Measurements from ENCODE around the gene PCBP3. TPM values are rescaled to one million over a fixed set of nuclear protein-coding genes. Genes with fewer than 3 reads are reported as not detected.
A peak's percentile ranks its signal among the peaks of the same experiment; 100 is the strongest.
"Not testable (repeated sequence)": the region's sequence is repeated elsewhere in the genome, so short reads cannot be mapped to it uniquely, and the experiment has no call there.

Gene PCBP3
- total RNA-seq, 1 donor from 2014 or later, result 7.1 TPM

DNA sequence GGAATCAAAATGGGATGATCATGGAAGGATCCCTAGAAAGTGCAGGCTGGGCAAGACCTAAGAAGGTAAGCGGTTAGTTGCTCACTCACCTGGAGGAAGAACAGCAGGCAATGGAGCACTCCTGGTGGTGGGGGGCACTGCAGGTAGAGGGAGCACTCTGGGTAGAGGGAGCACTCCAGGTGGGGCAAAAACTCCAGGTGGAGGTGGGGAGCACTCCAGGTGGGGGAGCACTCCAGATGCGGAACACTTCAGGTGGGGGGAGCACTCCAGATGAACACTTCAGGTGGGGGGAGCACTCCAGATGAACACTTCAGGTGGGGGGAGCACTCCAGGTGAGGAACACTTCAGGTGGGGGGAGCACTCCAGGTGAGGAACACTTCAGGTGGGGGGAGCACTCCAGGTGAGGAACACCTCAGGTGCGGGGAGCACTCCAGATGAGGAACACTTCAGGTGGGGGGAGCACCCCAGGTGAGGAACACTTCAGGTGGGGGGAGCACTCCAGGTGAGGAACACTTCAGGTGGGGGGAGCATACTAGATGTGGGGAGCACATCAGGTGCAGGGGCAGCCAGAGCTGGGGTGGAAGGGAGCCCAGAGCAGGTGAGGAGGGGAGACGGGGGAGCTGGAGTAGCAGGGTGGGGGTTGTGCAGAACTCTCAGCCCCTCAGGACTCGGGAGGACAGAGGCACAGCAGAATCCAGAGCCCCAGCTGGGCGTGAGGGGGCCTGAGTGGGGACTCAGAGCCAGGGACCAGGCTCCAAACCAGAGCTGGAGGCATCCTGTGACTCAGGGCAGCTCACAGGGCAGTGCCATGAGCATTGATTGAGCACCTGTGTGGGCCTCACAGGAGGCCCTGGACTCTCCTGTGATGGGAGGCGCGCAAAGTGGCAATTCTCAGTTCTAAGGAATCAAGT lies 300.4 kb downstream of the PCBP3 start:
- DNase-seq (ENCODE audit: low spot score), result no peak

GRCh38 chr21:45944601-45945000 lies 301.1 kb downstream of the PCBP3 start:
- DNase-seq (ENCODE audit: low spot score), result no peak

GRCh38 chr21:45945066-45945867 lies 301.7 kb downstream of the PCBP3 start:
- DNase-seq (ENCODE audit: low spot score), result no peak

DNA sequence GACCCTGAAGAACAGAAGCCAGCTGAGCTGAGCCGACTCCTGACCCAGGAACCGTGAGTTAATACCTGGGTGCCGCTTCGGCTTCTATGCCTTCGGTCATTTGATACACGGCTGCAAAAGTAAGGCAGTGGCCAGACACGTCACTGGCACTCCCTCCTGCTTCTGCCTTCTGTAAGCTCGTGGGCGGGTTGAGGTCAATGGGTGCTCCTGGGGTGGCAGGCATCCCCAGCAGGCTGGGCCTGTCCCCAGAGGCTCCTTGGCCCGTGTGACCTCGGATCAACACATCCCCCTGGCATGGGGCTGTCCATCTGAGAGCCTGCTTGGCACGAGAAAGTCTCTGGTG lies 302.3 kb downstream of the PCBP3 start:
- no peak for DNase-seq (ENCODE audit: low spot score)

DNA sequence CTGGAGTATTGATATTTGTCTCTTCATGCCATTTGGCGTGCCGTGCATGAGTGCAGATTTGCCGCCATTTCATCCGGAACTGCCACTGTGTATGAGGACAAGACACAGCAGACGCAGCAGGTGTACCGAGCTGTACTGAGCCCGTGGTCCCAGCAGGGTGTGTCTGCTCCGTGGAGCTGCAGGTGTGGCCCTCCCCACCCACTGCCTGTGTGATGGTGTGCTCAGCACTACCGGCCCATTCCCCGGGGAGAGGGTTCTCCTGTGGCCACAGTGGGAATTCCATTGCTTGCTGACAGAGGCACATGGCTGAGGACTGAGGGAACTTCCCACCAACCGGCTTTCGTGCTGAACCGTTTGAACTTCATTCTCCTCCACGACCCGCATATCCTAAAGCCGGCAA lies 303.8 kb downstream of the PCBP3 start:
- DNase-seq (ENCODE audit: low spot score), result no peak

DNA sequence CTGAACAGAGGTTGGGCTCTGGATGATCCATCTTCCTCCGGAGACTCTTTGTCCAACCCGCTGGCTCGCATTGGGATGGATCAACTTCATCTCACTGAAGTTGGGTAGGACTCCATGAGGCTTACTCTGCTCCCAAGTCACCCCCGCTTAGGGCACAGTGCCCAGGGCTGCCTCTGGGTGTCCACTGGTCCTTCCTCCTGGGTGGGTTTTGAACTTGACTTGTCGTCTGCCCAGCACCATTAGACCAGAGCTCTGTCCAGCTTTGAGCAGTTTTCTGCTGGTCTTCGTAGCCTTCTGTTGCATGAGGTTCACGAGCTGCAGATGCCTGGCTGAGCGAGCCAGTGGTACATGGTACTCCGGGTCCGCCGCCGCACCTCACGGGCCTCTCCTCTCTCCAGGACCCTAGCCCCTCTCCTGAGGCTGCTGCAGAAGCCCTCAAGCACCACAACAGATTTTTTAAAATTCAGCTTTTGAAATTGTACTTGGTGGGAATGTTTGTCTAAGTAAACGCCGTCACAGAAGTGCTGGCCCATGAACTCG lies 304.3 kb downstream of the PCBP3 start:
- DNase-seq (ENCODE audit: low spot score), result no peak

GRCh38 chr21:45948576-45949141 lies 305.1 kb downstream of the PCBP3 start:
- DNase-seq (ENCODE audit: low spot score), result no peak

DNA sequence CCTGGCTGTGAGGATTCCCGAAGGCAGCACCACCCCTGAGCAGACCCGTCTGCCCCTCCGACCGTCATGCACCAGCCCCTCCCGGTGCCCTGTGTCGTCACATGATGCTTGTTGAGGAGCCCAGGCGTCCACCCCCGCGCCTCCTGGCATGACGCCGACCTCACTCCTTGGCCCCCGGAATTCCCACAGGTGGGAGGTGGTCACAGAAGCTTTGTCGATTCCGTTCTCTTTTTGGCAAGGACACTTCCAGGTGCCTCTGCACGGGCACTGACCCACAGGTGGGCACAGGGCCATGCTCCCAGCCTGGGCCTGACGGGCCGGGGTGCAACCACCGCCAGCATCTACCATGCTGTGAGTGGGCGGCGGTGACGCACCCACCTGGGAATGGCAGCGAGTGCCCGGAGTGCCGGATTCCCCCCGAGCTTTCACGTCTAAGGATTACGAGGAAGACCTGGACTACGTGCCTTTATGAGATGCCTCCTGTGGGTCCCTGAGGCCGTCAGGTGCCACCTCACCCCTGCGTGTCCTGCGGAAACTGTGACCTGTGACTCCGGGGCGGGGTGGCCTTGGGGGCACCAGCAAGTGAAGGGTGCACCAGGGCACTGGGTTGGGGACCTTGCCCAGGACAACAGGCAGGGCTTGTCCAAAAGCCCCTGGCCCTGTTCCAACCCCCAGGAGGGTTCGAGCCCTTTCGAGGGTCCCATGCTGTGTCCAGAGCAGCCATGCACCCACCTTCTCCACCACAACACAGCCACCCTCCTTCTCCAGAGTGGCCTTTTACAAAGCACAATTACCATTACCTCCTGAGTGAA lies 306.6 kb downstream of the PCBP3 start:
- DNase-seq (ENCODE audit: low spot score), result no peak

DNA sequence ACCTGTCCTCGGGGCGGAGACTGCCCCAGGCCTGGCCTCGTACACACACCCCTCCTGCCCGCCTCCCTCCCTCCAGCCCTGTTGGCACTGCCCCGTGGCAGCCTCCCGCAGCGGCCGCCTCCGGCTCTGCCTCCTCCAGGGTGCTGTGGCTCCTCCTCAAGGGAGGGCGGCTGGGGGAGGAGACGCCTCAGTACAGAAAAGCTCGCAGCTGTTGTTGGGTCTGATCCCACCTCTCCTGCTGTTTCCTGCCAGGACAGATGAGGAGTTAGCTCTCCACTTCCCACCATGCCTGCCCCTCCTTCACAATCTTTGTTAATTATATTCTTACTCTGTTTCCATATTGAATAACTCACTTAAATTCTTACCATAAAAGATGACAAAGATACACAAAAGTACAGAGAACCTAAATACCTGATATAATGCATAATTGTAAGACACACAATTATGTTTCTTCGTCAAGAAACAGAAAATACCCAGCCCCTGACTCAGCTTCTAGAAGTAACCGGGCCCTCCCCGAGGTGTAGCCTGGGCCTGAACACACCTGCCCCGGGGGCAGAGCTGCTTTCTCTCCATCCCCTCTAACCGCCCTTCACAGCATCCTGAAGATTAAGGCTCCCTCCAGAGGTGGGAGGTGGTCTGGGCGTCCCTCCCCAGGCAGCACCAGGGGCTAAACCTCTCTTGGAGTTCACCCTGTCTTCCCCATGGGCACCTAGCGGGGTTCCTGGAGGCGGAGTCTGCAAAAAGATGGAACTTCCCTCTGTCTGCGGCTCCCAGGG lies 307.4 kb downstream of the PCBP3 start:
- peak; percentile 83 for DNase-seq (ENCODE audit: low spot score)

GRCh38 chr21:45951676-45952075 lies 308.2 kb downstream of the PCBP3 start:
- DNase-seq (ENCODE audit: low spot score), result no peak

DNA sequence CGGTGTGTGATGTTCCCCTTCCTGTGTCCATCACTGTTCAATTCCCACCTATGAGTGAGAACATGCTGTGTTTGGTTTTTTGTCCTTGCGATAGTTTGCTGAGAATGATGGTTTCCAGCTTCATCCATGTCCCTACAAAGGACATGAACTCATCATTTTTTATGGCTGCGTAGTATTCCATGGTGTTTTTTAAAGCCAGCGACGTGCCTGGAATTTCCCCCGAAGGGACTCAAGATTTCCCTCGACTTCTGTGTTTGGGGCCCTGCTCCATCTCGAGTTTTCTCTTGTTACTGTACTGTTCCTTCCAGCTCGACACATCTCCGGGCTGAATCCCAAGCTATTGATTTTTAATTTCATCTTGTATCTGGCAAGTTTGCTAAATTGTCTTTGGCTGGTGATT lies 309.0 kb downstream of the PCBP3 start:
- DNase-seq (ENCODE audit: low spot score), result not testable (repeated sequence)

DNA sequence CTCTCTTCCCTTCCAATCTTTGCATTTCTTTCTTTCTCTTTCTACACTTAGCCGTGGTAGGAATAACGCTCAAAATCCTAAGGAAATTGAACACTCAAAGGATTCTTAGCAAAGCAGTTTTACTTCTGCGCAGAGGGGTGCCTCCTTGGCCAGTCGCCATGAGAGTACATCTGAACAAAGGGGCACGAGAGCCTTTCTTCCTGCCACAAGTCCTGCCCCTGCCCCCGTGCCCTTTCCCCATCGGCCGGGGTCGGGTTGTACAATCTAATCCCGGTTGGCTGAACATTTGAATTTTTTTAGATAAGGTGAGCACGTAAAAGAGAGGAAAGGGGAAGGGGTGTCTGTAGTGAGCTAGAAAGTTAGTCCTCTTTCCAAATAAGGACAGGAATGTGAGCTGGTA lies 309.4 kb downstream of the PCBP3 start:
- DNase-seq (ENCODE audit: low spot score), result no peak

DNA sequence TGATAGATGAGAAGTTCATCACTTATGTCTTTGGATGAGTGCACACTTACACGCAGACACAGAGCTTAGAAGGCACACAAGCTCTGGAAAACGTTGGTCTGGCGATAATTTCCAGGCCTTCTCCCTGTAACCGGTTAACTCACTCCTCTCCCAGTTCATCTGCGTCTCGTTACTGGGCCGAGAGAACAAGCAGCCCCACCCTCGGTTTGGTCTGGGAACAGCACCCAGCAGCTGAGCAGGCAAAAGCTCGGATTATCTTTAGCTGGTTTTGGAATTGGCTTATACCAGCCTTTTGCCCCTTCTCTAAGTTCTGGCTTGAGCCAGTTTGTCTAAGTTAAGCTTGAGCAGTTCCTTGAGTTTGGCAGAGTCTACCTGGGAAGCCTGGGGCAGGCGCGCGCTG lies 310.7 kb downstream of the PCBP3 start:
- no peak for DNase-seq (ENCODE audit: low spot score)

DNA sequence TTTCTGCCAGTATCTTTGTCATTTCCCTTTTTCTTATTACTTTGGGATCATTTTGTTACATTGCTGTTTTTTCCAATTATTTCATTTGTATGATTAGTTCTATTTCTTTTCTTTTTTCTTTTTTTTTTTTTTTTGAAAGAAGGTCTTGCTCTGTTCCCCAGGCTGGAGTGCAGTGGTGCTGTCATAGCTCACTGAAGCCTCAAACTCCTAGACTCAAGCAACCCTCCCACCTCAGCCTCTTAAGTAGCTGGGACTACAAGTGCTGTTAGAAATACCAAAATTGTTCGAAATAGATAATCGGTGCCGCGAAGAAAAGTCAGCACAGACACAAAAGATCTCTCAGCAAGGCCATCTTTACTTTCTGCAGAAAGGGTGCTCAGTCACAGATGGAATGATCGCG lies 311.4 kb downstream of the PCBP3 start:
- no peak for DNase-seq (ENCODE audit: low spot score)

DNA sequence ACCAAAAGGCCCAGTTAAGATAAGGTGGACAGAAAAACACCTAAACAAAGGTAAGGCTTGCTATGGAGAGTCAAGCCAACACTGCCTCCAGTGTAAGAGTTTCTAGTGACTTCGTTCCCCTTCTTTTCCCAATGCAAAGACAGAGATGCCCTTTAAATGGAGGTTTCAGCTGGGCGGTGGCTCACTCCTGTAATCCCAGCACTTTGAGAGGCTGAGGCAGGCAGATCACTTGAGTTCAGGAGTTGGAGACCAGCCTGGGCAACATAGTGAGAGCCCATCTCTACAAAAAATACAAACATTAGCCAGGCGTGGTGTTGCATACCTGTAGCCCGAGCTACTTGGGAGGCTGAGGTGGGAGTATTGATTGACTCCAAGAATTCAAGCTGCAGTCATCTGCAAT lies 314.0 kb downstream of the PCBP3 start:
- DNase-seq (ENCODE audit: low spot score), result no peak

GRCh38 chr21:45957981-45958600 lies 314.6 kb downstream of the PCBP3 start:
- DNase-seq (ENCODE audit: low spot score), result no peak

- DNase-seq (ENCODE audit: low spot score), result no peak
These were observed 315.7 kb downstream of the PCBP3 start for GRCh38 chr21:45959182-45959581.

GRCh38 chr21:45959779-45960390 lies 316.4 kb downstream of the PCBP3 start:
- DNase-seq (ENCODE audit: low spot score), result no peak

- DNase-seq (ENCODE audit: low spot score), result not testable (repeated sequence)
These were observed 317.9 kb downstream of the PCBP3 start for GRCh38 chr21:45961408-45961807.

Data from ureter (tissue), 1 donor.